ENCODE data around the gene TSPAN9.

TSPAN9 gene

DNA sequence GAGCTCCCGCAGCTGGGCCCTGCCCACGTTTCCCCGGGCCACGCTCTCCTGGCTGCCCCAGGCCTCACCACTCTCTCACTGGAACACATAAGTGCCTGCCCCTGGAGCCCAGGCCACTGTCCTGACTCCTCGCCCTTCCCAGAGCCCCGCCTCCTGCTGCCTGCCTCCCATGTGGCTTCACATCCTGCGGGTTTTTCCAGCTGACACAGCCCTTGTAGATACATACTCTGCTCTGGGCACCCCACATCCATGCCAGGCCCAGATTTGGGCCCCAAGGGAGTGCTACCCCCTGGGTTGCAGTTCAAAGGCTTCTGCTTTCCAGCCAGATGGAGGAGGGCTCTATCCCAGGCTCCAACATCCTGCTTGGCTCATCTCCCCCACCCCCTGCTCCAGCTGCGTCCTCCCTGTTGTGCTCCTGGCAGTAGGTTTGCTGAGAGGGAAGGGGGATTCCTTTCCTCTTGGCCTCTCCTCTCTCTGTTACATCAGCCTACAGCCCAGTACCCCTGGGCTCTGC is 60.1 kb downstream of the TSPAN9 start:
- DNase-seq (ENCODE audit: insufficient read length, low spot score) (no peak), FAIRE-seq (no peak)

DNA sequence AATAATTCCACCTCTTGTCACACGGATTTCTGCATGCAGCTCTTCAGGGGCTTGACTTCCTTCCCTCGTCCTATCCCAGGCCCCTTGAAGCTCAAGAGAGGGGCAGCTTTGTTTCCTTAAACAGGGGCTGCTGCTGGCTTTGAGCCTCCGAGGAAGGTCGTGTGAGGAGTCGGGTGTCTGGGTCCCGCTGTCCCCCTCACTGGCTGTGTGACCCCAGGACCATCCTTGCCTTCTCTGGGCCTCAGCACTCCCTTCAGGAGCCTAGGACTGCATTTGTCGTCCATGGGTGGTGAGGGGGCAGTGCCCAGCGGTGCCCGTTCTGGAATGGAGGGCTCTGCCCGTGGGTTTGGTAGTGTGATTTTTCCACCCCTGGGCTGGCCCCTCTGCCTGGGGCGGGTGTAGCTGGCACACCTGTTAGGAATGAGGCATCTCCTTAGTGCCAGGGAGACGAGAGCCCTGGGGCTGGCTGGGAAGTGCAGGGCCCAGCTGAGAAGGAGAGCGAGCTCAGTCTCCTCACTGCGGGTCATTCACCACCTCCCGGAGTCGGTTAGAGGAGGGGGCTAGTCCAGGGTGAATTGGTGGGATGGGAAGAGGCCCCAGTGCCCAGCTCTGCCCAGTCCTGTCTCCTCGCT is 60.8 kb downstream of the TSPAN9 start:
- DNase-seq (ENCODE audit: insufficient read length, low spot score): no peak

DNA sequence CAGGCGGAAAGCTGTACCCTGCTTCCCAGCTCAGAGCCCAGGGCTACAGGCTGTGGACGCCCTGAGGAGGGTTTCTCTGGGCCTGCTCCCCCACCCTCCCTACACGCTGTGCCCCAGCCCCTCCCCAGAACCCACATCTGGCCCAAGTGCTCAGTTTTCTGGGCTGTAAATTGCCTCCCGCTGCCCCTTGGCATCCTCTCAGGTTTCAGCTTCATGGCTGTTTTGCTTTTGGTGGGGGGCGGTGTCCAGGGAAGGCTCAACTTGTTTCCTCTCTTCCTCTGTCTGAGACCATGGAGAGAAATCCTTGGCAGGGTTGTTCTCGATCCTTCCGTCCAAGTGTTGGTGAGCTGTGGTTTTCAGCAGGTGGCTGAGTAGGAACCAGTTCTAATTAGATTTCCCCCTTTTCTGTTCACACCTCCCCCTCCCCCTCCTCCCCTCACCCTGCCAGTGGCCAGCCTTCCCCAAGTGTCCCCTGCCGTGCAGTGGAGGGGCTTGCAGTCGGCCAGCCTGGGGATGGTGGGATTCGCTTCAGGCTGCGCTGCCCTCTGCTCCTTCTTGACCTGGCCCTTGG is 61.8 kb downstream of the TSPAN9 start:
- no peak for FAIRE-seq

More for the DNA sequence above, 60.8 kb downstream of the TSPAN9 start:
- FAIRE-seq: no peak

DNA sequence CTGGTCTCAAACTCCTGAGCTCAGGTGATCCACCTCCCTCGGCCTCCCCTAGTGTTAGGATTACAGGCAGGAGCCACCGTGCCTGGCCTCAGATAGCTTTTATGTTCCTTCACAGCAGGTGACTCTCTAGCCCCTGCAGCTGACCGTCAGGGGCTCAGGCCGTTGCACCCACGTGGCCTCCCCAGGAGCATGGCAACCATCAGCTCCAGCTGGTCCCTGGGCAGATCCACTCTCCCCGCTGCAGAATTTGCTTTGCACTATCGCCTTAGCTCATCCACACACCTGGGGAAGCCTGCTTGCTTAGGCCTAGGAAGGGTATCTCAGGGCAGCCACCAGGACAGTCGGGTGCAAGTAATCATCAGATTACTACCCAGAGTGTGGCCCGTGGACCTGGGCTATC is 62.6 kb downstream of the TSPAN9 start:
- FAIRE-seq (no peak), DNase-seq (ENCODE audit: insufficient read length, low spot score) (no peak)

More for the DNA sequence above, 61.8 kb downstream of the TSPAN9 start:
- no peak for DNase-seq (ENCODE audit: insufficient read length, low spot score)

DNA sequence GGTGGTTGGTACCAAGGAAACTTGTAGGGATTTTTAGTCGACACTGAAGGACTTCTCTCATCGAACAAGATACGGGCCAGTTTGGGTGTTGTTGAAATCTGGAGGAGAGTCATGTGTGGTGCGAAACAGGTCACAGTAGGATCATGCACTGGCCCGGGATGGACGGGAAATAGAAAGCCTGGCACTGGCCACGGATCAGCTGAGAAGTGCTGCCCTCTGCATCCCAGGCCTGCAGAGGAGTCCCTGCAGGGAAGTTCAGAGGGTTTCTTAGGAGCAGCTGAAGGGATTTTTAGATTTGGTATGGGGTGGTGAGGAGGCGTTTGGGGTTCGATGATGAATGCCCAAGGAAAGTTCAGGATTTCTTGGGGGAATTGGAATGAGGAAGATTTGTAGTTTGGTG is 63.1 kb downstream of the TSPAN9 start:
- DNase-seq (ENCODE audit: insufficient read length, low spot score) (no peak), FAIRE-seq (no peak)

DNA sequence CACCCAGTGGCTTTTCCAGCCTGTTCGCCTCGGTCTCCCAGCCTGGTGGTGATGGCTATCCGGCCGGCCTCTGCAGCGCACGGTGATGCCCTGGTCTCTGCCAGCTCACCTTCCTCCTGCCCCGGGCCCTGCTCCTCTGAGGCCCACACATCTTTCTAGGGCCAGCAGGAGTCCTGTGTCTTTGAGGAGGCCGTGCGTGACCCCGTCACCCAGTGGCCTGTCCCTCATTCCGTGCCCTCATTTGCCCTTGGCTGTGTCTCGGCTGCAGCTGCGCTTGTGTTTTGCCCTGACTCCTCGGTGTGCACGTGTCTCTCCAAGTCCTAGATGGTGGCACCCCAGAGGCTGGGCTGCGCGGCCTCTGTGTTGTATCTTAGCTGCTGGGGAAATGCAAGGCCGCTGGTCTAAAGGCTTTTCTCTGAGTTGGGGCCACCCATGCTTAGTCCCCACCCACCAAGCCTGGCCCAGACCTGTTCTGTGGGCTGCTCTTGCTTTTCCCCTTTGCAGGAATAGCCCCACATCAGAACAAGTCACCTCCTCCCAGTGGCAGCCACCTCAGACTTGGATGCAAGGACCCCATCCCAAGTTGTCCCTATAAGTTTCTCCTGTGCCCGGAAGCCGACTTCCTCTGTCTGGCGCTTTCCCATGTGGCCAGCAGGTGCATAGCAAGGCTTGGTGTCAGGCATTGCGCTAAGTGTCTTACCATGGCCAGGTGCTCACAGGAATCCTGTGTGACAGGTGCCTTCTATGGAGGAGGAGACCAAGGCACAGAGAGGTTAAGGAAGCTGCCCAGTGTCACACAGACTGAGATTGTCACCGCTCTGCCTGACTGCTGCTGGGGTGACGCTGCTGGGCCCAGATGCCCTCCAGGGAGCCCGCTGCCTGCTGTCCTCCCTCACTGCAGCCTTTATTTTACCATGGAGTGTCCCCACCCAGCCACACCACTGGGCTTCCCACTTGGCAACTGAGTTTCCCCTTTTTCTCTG is 64.5 kb downstream of the TSPAN9 start:
- DNase-seq (ENCODE audit: insufficient read length, low spot score) (no peak), FAIRE-seq (no peak)

DNA sequence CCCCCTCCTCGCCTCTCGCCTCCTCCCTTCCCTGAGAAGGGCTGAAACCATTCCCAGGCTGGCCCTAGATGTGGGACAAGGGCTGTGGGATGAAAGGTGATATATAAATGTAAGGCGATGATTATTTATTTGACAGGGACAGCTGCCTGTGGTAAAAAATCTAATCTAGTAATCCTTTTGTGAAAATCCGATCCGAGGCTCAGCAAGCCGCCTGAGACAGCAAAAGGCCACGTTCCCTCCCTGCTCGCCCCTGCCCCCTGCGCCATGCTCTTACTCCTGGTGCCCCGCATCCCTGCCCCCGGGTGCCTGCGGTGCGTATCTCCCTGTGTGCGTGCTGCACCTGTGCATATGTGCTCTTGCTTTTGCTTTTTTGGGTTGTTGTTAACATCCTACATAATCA is 65.2 kb downstream of the TSPAN9 start:
- no peak for FAIRE-seq
- no peak for DNase-seq (ENCODE audit: insufficient read length, low spot score)

DNA sequence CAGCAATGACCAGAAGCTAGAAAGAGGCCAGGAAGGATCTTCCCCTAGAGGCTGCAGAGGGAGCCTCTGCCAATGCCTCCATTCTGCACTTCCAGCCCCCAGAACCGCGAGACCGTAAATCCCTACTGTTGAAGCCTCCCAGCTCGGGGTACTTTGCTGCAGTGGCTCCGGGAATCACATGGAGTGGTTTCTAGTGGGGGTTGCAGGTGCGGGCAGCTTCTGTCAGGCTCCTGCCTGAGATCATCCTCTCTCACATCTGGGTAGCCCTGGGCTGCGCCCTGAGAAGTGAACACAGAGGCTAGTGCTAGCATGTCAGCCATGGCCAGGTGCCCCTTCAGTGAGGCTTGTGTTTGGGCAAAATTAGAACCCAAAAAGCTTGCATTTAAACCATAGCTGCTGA is 67.3 kb downstream of the TSPAN9 start:
- DNase-seq (ENCODE audit: insufficient read length, low spot score) (no peak), FAIRE-seq (no peak)

DNA sequence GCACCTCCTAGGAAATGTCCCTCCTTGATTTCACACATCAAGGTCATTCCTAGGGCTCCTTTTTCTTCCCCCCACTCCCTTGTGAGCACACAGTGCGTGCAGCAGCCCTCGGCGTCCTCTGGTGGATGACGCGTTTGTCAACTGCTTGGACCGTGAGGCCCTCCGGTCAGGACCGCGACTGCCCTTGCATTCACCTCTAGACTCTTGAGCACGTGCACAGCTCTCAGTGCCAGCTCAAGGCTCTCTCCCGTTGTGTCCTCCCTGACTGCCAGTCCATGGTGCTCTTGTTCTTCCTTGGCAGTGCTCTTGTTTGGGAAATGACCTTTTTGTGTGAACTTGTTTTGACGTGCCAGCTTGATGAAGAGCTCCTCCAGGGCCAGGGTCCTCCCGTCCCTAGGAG is 67.9 kb downstream of the TSPAN9 start:
- DNase-seq (ENCODE audit: insufficient read length, low spot score) (no peak), FAIRE-seq (no peak)

DNA sequence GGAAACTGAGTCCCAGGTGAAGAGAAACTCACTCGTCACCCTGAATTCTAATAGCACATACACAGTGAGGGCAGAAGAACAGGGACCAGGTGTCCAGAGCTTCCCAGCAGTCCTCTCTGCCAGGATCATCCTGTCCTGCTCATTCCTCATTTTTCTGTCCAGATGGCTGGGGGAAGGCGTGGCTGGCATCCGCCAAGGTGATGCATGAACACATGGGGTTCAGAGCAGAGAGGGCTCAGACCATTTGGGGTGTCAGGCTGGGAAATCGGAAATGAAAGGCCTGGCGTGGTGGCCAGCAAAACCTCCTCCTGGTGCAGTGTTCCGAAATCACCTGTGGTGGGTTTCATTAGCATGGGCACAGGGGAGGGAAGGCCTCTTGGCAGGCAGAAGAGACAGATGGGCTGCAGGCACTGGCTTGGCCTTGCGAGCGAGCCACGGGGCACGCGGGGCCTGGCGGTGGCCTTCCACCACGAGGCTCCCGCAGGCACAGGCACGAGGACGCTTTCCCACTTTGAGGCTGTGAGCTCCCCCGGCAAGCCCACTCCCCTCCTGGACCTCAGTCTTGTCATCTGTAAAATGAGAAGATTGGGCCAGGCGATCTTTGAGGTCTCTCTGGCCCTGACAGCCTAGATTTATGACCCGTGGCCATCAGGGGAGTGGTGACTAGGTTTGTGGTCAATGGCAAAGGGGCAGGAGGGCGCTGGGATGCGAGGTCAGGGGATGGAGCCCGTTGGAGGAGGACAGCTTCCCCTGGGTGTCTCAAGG is 68.5 kb downstream of the TSPAN9 start:
- FAIRE-seq: no peak
- no peak for DNase-seq (ENCODE audit: insufficient read length, low spot score)

DNA sequence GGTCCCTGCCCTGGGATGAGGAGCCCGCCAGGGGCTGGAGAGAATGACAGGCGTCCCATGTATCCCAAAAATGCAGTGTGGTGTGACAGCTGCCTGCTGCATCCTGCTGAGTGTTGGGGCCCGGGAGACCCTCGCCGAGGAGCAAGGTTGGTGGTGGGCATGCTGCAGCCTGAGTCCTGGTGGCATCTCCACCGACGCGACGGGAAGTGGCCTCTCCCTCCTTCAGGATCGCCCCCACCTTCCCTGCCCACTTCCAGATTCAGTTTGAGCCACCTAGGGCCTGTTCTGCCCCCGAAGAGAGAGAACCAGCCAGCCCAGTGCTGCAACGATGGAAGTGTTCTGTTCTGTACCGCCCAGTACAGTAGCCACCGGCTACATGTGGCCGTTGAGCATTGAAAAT is 70.1 kb downstream of the TSPAN9 start:
- no peak for FAIRE-seq
- DNase-seq (ENCODE audit: insufficient read length, low spot score): no peak

DNA sequence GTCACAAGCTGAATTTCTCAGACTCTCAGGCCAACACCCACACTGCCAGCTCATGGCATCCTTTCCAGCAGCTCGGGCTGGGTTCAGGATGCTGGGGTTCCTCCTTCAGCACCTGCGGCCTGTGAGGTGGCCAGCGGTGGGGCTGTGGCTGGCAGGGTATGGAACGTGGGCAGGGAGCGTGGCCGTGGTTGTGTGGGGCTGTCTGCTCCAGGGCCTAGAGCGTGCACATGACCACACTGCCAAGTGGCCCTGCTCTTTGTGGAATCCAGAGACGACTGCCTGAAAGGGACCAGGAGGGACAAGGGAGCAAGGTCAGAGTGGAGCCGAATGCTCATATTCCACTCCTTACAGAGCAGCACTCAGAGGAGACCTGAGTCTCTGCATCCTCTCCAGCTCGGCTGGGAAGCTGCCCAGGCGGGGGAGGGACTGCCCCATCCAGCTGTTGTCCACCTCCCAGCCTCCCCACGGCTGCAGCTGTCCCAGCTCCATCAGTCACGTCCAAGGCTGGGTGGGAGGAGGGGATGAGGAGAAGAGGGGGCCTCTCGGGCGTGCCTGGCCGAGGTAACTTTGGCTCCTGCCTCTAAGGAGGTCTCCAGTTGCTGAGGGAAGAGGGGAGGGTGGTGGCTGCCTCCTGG is 71.3 kb downstream of the TSPAN9 start:
- no peak for FAIRE-seq
- no peak for DNase-seq (ENCODE audit: insufficient read length, low spot score)

DNA sequence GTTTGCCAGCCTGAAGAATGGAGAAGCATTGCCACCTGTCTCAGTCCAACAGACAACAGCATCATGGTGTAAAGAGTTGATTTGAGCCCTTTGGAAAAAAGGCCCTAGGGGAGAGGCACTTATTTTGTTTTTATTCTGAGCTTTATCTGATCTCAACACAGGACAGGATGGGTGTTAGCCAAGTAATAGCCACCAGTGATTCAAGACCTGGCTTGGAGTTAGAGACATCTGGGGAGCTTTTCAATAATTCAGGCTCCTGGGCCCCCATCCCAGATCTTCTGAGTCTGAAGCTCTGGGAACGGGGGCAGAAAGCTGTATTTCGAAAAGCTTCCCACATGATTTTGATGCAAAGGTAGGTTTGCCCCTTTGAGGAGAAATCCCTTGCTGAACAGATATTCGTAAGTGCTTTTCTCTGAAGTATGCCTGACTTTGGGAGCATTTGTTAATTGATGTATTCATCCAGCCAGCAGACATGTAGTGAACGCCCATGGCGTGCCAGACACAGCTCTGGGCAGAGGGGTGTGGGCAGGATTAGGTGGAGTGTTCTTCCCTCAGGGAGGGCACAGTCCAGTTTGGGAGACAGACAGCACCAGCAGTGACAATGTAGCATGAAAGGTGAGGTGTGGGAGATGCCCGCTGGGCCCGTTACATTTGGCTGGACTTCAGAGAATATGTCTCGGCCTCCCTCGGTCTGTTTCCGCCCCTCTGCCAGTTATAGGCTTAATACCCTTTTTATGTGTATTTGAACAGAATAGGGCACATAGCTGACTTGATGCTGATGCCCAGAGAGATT is 72.5 kb downstream of the TSPAN9 start:
- no peak for DNase-seq (ENCODE audit: insufficient read length, low spot score)
- FAIRE-seq: no peak

DNA sequence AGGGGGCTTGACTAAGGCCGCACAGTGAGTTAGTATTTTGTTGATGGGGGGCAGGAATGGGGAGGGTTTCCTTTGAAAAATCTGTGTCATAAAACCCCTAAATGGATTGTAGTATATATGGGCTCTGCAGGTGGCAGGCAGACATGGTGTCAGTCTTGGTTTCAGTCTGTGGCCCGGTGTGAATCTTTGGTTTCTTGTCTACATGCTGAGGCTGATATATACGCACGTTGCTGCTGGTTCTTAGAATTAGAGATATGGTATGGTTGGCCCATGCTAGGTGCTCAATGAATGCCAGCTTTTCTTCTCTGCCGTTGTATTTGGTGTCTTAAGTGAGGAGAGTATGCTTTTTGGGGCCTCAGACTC is 73.1 kb downstream of the TSPAN9 start:
- DNase-seq (ENCODE audit: insufficient read length, low spot score) (no peak), FAIRE-seq (no peak)

DNA sequence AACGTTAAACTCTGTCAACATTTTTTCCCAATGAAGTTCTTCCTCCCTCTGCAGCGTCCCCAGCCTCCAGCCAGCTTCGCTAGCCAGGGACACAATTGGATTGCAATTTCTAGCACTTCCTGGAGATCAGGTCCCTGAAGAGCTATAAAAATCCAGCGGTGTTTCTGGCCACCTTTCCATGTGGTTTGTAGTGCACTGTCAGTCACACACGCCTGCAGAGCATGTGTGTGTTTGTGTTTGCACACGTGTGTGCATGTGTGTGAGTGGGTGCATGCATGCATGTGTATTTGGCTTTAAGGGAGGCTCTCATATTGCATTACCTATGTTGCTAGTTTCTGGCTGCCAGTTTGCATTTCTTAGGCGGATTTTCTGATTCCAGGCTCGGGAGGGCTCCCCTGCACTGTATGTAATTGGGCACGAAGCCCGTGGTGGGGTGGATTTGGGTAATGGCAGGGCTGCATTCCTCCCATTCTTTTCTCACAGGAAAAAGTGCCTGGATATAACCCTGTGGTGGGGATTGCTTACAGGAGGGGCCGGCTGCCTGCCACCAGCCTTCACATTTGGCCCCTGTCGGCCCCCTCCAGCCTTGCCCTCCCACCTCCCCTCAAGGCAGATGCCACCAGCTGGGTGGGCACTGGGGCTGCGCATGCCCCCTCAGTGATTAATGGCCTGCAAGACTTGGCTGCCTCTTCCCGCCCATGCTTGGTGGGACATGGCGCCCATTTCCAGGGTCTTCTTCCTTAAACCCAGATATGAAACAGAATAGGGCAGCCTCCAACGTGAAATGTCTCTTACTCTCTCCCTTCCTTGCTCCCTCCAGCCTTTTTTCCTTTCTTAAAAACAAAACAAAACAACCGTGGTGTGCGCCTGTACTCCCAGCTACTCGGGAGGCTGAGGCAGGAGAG is 74.0 kb downstream of the TSPAN9 start:
- FAIRE-seq: no peak
- no peak for DNase-seq (ENCODE audit: insufficient read length, low spot score)

DNA sequence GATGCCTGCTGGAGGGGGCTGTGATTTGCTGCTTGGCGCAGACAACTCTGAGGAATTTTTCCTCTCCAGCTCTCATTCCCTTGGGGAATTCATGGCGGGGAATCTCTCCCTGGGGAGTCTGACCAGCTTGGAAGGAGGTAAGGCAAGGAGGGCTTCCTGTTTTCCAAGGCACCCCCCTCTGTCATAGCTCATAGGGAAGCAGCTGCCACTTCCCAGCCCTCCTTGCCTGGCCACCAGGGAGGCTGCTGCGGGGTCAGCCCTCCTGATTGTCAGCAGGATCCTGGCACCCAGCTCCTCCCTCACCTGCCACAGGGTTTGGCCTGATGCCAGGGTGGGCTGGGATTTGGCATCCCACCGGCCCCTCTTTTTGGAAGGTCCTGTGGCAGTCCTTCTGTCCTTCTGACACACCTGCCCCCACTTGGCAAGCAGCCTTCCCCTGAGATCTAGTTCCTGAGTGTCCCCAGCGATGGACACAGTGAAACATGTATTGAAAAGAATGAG is 74.9 kb downstream of the TSPAN9 start:
- no peak for DNase-seq (ENCODE audit: insufficient read length, low spot score)
- FAIRE-seq: no peak

DNA sequence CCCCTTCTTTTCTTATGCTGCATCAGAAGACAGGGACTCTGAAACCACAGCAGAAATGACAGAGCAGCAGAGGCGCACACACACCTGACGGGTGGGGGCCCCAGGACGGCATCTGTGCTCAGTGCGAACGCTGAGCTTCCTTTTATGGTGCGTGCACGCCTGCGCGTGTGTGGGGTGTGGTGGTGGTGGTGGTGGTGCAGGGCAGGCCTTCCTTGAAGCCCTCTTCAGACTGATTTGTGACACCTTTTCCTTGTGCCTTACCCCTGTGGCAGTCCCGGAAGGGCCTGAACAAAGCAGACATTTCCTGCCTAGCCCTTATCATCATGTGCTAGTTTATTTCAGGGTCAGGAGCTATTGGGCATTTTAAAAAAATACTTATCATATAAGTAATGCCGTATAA is 75.7 kb downstream of the TSPAN9 start:
- no peak for FAIRE-seq
- DNase-seq (ENCODE audit: insufficient read length, low spot score): no peak

DNA sequence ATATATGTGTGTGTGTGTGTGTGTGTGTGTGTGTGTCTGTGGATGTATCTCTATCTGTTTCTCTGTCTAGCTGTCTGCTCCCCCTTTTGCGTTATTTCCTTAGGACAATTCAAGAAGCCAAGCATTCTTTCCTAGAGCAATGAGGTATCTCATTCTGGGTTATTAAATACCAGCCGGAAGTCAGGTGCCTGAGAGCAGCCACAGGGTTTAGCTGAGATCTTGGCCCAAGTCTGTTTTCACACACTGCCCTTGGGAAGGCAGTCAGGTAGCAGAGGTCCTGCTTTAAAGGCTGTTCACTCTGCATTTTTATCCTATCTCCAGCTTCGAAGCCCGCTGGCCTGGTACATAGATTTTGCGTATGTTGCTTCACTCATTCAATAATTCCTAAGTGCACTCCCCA is 76.8 kb downstream of the TSPAN9 start:
- FAIRE-seq: no peak

More for the DNA sequence above, 76.8 kb downstream of the TSPAN9 start:
- DNase-seq (ENCODE audit: insufficient read length, low spot score): no peak

All from GM19239 (cell line).